ENCODE measurements around the gene IL6. TPM values are rescaled to one million over a fixed set of nuclear protein-coding genes. Genes with fewer than 3 reads are reported as not detected.

The IL6 gene
- total and polyA plus RNA-seq, 9 of the 15 experiments (the other 6 are each of a cell fraction or from before 2014, with no cell fraction given): 0.76 to 2.9 (median 1.5) TPM

DNA sequence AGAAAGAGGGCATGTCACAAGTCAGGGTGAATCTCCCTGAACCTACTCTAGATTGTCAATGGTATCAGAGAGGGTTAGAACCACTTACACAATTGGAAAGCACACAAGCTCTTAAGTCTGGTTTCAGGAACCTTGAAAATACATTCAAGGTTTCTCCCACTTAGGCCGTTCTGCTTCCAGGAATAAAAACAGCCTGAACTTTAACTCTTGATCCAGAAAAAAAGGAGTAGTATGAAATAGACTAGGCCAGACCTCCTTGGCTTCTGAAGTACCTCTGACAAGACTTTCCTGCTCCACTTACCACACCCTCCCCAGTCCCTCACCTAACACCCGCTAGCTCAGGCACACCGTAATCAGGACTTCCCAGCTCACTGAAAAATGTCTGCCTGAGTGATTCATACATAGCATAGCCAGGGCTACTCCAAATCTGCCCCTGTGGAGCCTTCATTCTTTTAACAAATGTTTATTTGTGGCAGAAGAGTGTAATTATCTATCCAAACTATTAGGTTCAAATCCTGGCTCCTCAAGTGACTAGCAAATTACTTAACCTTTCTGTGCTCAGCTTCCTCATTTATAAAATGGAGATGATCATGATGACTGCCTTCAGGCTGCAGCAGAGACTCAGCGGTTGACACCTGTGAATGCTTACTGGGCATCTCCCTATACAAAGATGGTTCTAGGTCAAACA lies 30.3 kb upstream of the IL6 start (continued):
- TF ChIP-seq, protein P1, sequence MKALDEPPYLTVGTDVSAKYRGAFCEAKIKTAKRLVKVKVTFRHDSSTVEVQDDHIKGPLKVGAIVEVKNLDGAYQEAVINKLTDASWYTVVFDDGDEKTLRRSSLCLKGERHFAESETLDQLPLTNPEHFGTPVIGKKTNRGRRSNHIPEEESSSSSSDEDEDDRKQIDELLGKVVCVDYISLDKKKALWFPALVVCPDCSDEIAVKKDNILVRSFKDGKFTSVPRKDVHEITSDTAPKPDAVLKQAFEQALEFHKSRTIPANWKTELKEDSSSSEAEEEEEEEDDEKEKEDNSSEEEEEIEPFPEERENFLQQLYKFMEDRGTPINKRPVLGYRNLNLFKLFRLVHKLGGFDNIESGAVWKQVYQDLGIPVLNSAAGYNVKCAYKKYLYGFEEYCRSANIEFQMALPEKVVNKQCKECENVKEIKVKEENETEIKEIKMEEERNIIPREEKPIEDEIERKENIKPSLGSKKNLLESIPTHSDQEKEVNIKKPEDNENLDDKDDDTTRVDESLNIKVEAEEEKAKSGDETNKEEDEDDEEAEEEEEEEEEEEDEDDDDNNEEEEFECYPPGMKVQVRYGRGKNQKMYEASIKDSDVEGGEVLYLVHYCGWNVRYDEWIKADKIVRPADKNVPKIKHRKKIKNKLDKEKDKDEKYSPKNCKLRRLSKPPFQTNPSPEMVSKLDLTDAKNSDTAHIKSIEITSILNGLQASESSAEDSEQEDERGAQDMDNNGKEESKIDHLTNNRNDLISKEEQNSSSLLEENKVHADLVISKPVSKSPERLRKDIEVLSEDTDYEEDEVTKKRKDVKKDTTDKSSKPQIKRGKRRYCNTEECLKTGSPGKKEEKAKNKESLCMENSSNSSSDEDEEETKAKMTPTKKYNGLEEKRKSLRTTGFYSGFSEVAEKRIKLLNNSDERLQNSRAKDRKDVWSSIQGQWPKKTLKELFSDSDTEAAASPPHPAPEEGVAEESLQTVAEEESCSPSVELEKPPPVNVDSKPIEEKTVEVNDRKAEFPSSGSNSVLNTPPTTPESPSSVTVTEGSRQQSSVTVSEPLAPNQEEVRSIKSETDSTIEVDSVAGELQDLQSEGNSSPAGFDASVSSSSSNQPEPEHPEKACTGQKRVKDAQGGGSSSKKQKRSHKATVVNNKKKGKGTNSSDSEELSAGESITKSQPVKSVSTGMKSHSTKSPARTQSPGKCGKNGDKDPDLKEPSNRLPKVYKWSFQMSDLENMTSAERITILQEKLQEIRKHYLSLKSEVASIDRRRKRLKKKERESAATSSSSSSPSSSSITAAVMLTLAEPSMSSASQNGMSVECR (CRISPR knock-in tag; IDR thresholded peaks at IDR 0.05): no peak
- TF ChIP-seq, protein P2, sequence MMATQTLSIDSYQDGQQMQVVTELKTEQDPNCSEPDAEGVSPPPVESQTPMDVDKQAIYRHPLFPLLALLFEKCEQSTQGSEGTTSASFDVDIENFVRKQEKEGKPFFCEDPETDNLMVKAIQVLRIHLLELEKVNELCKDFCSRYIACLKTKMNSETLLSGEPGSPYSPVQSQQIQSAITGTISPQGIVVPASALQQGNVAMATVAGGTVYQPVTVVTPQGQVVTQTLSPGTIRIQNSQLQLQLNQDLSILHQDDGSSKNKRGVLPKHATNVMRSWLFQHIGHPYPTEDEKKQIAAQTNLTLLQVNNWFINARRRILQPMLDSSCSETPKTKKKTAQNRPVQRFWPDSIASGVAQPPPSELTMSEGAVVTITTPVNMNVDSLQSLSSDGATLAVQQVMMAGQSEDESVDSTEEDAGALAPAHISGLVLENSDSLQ (IDR thresholded peaks at IDR 0.05): peak; percentile 62
- TF ChIP-seq ZNF316 (IDR thresholded peaks at IDR 0.05) (no peak), JUND (IDR thresholded peaks at IDR 0.05; ENCODE audit: borderline replicate concordance, low read depth, low read length) (peak; percentile 77), JUND (tag; IDR thresholded peaks at IDR 0.05; ENCODE audit: borderline replicate concordance, low read depth, low read length) (peak; percentile 61; the same call in 1 of the 3 replicates), POLR2AphosphoS2 (IDR thresholded peaks at IDR 0.05; ENCODE audit: low read length) (no peak), ATF7 (IDR thresholded peaks at IDR 0.05) (peak; percentile 41; the same call in 1 of the 2 replicates), CC2D1A (IDR thresholded peaks at IDR 0.05) (no peak), ARID2 (IDR thresholded peaks at IDR 0.05) (0 out of 2 replicates have a peak, but pooled peaks have one; percentile 5), CBFB (CRISPR knock-in tag; IDR thresholded peaks at IDR 0.05) (no peak), NELFE (IDR thresholded peaks at IDR 0.05; ENCODE audit: insufficient read depth, insufficient read length) (no peak), SMARCA4 (IDR thresholded peaks at IDR 0.05) (peak; percentile 84)
- TF ChIP-seq, protein P3, sequence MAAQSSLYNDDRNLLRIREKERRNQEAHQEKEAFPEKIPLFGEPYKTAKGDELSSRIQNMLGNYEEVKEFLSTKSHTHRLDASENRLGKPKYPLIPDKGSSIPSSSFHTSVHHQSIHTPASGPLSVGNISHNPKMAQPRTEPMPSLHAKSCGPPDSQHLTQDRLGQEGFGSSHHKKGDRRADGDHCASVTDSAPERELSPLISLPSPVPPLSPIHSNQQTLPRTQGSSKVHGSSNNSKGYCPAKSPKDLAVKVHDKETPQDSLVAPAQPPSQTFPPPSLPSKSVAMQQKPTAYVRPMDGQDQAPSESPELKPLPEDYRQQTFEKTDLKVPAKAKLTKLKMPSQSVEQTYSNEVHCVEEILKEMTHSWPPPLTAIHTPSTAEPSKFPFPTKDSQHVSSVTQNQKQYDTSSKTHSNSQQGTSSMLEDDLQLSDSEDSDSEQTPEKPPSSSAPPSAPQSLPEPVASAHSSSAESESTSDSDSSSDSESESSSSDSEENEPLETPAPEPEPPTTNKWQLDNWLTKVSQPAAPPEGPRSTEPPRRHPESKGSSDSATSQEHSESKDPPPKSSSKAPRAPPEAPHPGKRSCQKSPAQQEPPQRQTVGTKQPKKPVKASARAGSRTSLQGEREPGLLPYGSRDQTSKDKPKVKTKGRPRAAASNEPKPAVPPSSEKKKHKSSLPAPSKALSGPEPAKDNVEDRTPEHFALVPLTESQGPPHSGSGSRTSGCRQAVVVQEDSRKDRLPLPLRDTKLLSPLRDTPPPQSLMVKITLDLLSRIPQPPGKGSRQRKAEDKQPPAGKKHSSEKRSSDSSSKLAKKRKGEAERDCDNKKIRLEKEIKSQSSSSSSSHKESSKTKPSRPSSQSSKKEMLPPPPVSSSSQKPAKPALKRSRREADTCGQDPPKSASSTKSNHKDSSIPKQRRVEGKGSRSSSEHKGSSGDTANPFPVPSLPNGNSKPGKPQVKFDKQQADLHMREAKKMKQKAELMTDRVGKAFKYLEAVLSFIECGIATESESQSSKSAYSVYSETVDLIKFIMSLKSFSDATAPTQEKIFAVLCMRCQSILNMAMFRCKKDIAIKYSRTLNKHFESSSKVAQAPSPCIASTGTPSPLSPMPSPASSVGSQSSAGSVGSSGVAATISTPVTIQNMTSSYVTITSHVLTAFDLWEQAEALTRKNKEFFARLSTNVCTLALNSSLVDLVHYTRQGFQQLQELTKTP (IDR thresholded peaks at IDR 0.05; ENCODE audit: low read depth in 1 of 2, partially characterized antibody in 2 of 2): peak in 1 of 2 experiments; percentile 35
